Activated T-helper 9 cell treated with anti-CD3 and anti-CD28 coated beads, Interleukin-2, amount 50 U/mL, for 16 hours (primary cell): ENCODE results near the gene MARCHF9.
"Not testable (repeated sequence)": the region's sequence is repeated elsewhere in the genome, so short reads cannot be mapped to it uniquely, and the experiment has no call there.

Experiments used
- DNase-seq: peaks from one replicate; pipeline ENCODE4 v3.0.0-alpha.2; 2020; ENCODE audit warnings: low read depth

Gene MARCHF9

GRCh38 chr12:57771236-57771872, 16.5 kb downstream of the MARCHF9 start:
- peak; percentile 78 for DNase-seq

DNA sequence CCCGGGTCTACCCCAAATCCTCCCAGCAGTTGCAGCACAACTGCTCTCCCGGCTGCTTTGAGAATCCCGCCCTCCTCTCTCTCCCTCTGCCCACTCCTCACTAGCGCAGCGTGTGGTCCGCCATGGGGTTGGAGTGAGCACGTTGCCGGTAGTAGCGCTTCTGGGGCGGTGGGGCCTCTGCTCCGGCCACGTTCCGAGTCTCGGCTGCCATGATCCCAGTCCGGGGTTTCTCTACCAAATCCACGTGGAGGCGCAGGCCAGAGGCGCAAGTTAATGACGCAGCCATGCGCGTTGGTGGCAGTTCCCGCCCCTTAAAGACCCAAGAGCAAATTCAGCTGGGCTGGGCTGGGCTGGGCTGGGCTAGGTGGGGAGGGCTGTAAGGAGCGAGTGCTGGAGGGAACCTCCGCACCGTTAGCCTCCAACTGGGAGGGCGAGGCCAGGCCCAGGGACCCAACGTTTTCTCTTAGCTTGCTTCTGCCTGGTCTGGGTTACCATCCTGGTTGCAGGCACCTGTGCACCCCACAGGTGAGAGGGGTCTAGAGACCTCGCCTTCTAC, 17.0 kb downstream of the MARCHF9 start, which contains the start of gene METTL1:
Gene METTL1, minus strand, starts transcription at position 233 of the 556 bp plus-strand sequence. Its CDS starts 22 bp downstream, at position 211.
- DNase-seq, result peak; percentile 89

DNA sequence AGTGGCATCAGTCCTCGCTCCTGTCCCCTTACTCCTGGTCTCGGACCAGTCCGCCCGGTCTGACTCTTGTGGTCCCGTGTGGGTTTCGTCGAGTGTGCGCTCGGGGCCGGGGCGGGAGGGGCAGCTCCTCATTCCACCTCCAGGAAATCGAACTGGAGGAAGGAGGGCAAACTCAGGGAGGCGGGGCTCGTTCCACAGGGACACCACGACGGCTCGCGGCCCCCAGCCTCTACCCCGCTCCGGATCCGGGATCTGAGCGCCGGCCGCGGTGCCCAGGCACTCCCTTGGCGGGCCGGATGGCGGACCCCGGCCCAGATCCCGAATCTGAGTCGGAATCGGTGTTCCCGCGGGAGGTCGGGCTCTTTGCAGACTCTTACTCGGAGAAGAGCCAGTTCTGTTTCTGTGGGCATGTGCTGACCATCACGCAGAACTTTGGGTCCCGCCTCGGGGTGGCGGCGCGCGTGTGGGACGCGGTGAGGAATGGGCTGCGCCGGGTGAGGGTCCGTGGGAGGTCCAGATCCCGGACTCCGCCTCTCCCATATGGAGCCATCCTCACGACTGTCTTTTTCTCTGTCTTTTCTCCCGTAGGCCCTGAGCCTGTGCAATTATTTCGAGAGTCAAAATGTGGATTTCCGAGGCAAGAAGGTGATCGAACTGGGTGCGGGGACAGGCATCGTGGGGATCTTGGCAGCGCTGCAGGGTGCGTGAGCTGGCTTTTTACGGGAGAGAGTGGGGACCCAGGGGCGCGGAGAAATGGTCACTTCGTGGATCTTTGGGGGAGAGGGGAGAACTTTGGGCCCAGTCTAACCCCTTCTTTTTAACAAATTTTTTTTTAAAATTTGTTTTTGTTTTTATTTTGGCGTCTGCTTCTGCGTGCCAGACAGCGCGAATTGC, 17.8 kb downstream of the MARCHF9 start, which contains the start of gene EEF1AKMT3:
Gene EEF1AKMT3, plus strand, starts transcription at position 186 of the 894 bp plus-strand sequence. Its CDS starts 111 bp downstream, at position 297.
- no peak for DNase-seq

DNA sequence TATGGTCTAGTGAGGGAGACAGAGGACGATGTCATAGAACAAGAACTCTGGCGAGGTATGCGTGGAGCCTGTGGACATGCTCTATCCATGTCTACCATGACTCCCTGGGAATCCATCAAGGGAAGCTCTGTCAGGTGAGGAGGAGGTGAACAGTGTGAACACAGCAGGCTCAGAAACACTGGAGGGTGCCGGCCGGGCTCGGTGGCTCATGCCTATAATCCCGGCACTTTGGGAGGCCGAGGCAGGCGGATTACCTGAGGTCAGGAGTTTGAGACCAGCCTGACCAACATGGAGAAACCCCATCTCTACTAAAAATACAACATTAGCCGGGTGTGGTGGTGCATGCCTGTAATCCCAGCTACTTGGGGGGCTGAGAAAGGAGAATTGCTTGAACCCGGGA, 19.7 kb downstream of the MARCHF9 start:
- not testable (repeated sequence) for DNase-seq

- DNase-seq, result no peak
Observed at GRCh38 chr12:57775044-57775443, 20.1 kb downstream of the MARCHF9 start.

DNA sequence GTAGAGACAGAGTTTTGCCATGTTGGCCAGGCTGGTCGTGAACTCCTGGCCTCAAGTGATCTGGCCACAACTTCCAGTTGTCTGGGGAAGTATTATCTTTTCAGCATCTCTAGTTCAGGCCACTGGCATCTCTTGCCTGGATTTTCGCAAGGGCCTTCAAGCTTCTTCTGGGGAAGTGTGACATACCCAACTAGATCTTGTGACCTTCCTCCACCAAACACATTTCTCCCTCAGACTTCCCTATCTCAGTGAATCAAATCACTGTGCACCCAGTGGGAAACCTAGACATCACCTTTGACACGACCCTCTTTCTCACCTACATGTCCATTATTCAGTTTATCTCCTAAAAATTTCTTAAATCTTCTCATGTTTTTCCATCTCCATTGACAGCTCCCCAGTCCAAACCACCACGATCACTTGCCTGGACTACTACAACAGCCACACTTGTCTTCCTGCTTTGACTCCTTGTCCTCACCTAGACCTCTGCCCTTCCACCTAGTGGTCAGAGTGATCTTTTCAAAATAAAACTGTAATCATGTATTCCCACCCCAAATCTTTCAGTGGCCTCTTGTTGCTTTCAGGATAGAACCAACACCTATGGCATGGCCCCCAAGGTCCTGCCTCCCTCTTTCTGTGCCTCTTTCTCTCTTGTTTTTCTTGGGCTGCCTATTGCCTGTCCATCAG, 20.8 kb downstream of the MARCHF9 start:
- no peak for DNase-seq

- DNase-seq, result no peak
Observed at GRCh38 chr12:57776247-57776587, 21.3 kb downstream of the MARCHF9 start.

- no peak for DNase-seq
Observed at GRCh38 chr12:57777367-57777766, 22.5 kb downstream of the MARCHF9 start.

- DNase-seq, result no peak
Observed at GRCh38 chr12:57777911-57778310, 23.0 kb downstream of the MARCHF9 start.

DNA sequence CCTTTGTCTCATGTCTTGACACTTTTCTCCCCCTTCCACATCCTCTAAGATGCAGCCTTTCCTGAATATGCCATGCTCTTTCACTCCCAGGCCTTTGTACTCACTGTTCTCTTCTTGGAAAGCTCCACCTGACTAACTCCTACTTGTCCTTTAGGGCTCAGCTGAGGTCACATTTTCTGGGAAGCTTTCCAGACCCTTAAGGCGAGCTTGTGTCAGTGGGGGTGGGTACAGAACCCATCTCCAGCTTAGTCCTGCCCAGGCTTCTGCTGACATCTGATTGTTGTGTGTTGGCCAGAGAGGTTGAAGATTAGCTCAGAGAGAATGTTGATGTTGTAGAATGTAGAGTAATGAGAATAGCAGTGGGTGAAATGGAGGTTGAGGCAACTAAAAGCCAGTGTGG, 24.8 kb downstream of the MARCHF9 start:
- no peak for DNase-seq

GRCh38 chr12:57780284-57780897, 25.5 kb downstream of the MARCHF9 start:
- no peak for DNase-seq

DNA sequence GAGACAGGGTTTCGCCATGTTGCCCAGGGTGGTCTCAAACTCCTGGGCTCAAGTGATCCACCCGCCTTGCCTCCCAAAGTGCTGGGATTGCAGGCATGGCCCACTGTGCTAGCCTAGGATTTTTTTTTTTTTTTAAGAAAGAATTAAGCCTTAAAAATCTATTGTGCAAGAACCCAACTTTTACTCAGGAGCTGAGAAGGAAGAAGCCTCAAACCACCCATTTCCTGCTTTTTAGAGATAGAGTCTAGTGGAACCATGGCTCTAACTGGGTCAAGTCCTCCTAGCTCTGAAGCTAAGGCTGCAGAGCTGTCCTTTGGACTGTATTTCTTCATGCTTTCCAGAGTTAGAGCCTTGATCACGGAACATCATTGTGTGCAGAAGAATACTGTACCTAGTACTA, 26.3 kb downstream of the MARCHF9 start:
- DNase-seq, result no peak

DNA sequence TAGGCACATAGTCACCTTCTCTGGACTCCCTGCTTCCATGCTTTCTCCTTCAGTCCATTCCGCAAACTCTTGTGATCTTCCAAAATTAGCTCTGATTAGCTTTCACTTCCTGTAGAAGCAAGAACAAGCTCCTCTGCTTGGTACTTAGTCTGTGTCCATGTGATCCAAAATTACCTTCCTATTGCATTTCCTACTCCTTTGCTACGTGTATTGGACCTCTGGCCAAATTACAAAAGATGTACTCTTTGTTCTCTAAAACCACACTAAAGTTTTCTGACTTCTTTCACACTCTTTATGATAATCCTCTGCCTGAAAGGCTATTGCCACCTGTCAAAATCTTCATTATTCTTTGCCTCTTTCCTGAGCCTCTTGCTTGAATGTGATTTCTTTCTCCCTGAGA, 26.9 kb downstream of the MARCHF9 start:
- no peak for DNase-seq

- no peak for DNase-seq
Observed at GRCh38 chr12:57782243-57782607, 27.3 kb downstream of the MARCHF9 start.

- peak; percentile 96 for DNase-seq
Observed at GRCh38 chr12:57782608-57783465, 27.9 kb downstream of the MARCHF9 start, which contains the start of gene TSFM. TSS of gene TSFM (plus strand) at chr12:57782787. CDS start at chr12:57782802, 15 bp downstream.

DNA sequence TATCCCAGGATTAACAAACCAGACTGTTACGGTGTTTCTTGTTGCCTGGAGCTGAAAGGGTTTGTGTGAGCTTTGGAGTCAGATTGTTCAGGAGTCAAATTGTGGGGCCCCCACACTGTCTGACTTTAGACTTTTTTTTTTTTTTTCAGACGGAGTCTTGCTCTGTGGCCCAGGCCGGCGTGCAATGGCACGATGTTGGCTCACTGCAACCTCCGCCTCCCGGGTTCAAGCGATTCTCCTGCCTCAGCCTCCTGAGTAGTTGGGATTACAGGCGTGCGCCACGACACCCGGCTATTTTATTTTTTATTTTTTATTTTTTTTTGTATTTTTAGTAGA, 28.5 kb downstream of the MARCHF9 start:
- DNase-seq, result no peak

DNA sequence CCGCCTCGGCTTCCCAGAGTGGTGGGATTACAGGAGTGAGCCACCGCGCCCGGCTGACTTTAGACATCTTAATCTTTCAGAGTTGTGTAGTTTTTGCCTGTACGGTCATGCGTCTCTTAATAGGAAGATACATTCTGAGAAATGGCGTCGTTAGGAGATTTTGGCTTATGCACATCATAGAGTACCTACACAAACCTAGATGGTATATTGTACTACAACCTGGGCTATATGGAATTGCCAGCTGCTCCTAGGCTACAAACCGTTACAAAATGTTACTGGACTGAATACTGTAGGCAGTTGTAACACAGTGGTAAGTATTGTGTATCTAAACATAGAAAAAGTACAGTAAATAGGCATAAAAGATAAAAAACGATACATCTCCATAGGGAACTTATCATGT, 29.0 kb downstream of the MARCHF9 start:
- DNase-seq, result no peak

DNA sequence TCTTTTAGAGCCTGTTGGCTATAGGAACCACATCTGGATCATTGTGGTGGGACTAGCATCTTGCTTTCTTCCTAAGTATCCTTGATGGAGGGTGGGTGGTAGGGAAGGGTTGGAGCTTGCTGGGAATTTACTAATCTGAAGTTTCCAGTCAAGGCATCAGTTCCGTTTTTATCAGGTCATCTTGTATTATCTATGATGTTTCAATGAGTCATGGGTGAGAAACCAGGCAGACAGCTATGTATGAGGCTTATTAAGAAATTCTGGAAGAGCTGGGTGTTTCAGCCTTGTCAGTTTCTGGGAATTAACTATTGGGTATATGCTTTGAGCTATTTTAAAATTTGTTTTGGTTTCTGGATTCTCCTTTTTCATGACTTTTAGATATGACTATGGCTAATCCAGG, 39.0 kb downstream of the MARCHF9 start:
- no peak for DNase-seq

DNA sequence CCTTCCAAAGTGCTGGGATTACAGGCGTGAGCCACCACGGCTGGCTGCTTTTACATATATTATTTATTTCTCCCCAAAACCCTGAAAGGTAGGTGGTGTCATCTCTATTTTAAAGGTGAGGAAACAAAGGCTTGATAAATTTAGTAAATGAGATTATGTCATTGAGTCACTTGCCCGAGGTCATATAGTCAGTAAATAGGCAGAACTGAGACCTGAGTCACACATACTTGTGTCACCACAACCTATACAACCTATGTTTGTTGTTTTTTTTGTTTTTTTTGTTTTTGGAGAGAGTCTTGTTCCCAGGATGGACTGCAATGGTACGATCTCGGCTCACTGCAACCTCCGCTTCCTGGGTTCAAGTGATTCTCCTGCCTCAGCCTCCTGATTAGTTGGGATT, 40.5 kb downstream of the MARCHF9 start:
- DNase-seq, result no peak

GRCh38 chr12:57796996-57797395, 42.1 kb downstream of the MARCHF9 start:
- DNase-seq, result no peak

DNA sequence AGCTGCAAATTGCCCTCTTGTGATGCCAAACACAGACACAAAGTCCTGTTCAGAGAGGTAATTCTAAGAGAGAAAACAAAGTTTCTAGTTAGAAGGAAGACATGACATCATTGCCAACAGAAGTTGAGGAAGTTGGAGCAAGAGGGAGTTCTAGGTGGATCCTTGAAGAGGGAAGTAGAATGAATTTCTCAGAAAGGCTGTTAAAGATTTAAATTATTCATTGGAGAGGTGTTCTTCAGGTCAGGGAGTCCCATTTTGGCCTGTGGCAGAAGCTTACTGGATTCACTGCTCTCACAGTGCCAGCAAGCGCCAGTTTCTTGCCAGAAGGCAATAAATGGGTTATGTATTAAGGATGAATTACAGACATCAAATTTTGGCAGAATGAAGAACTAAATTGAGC, 43.0 kb downstream of the MARCHF9 start:
- no peak for DNase-seq
